Left colon (tissue), 2 donors: ENCODE measurements around the gene NMNAT2. TPM values are rescaled to one million over a fixed set of nuclear protein-coding genes. Genes with fewer than 3 reads are reported as not detected.
"Not testable (repeated sequence)": the region's sequence is repeated elsewhere in the genome, so short reads cannot be mapped to it uniquely, and the experiment has no call there.

Experiments
- ATAC-seq: fragments of 200-7000 bp; cut with Tn5 transposase; one replicate; pipeline ENCODE4 v1.9.1; 2020; ENCODE audit warnings: mild to moderate bottlenecking, moderate library complexity
- DNase-seq, 2 donors: peaks; one replicate each; pipeline ENCODE4 v3.0.0-alpha.2; 2020
- intact Hi-C, 2 donors: fragments of 100-400 bp; cut with DNase I in 1 of 2; cut with micrococcal nuclease in 1 of 2; formaldehyde crosslinking; loops; one replicate each; pipeline versions ENCODE4 v1.11.2 to v1.14.0; 2022; cut with DNase I, micrococcal nuclease
- total RNA-seq, 2 donors: library from RNA; stranded (reverse); fragmentation: NEBNext Ultra II Directional; extraction: Animal tissue kit (Norgen Biotek cat#: 25700); gene quantifications; one replicate each; pipeline ENCODE4 v1.2.1, GENCODE V29; 2021
- donor health status: DM: no; HTN: no; CAD: no.
- donor health status: DM: yes; HTN: yes; CAD: no.

NMNAT2 gene
- total RNA-seq, 2 donors from 2014 or later: 0.18 to 0.84 TPM

GRCh38 chr1:183249941-183250452 is 168.2 kb downstream of the NMNAT2 start:
- intact Hi-C loops: no loop called here
- DNase-seq (no peak), ATAC-seq (no peak)

GRCh38 chr1:183248989-183249691 is 169.0 kb downstream of the NMNAT2 start:
- DNase-seq (no peak), ATAC-seq (no peak)
- intact Hi-C loops: no loop called here

- DNase-seq (no peak), ATAC-seq (no peak)
- intact Hi-C loops: no loop called here
Observed at GRCh38 chr1:183247931-183248330, 170.2 kb downstream of the NMNAT2 start.

GRCh38 chr1:183247484-183247883 is 170.7 kb downstream of the NMNAT2 start:
- DNase-seq (no peak), ATAC-seq (no peak)
- intact Hi-C loops: no loop called here

GRCh38 chr1:183247066-183247465 is 171.1 kb downstream of the NMNAT2 start:
- ATAC-seq: no peak
- no peak for DNase-seq
- intact Hi-C loops: no loop called here

- ATAC-seq: no peak
- intact Hi-C loops: no loop called here
- no peak for DNase-seq
Observed at GRCh38 chr1:183246436-183246835, 171.7 kb downstream of the NMNAT2 start.

- ATAC-seq: no peak
Observed at GRCh38 chr1:183245357-183245756, 172.8 kb downstream of the NMNAT2 start.

GRCh38 chr1:183244466-183244865 is 173.7 kb downstream of the NMNAT2 start:
- ATAC-seq: no peak
- intact Hi-C loops: no loop called here

More at GRCh38 chr1:183245357-183245756, 172.8 kb downstream of the NMNAT2 start:
- DNase-seq: no peak
- intact Hi-C loops: no loop called here

GRCh38 chr1:183243161-183244050 is 174.8 kb downstream of the NMNAT2 start:
- intact Hi-C loops: no loop called here
- DNase-seq: peak in 1 of 2 donors; percentile 44
- ATAC-seq: no peak

More at GRCh38 chr1:183244466-183244865, 173.7 kb downstream of the NMNAT2 start:
- DNase-seq: peak; percentile 32 to 57

GRCh38 chr1:183242556-183242955 is 175.6 kb downstream of the NMNAT2 start:
- ATAC-seq (no peak), DNase-seq (no peak)
- intact Hi-C loops: no loop called here

GRCh38 chr1:183241471-183241870 is 176.7 kb downstream of the NMNAT2 start:
- intact Hi-C loops: no loop called here
- DNase-seq (no peak), ATAC-seq (no peak)

GRCh38 chr1:183240853-183241252 is 177.3 kb downstream of the NMNAT2 start:
- DNase-seq, ATAC-seq, intact Hi-C loops: not testable (repeated sequence)

- DNase-seq: no peak
- intact Hi-C loops: no loop called here
- ATAC-seq: no peak
Observed at GRCh38 chr1:183240526-183240825, 177.7 kb downstream of the NMNAT2 start.

GRCh38 chr1:183239793-183240525 is 178.2 kb downstream of the NMNAT2 start:
- no peak for ATAC-seq
- intact Hi-C loops: no loop called here
- no peak for DNase-seq

GRCh38 chr1:183239220-183239742 is 178.9 kb downstream of the NMNAT2 start:
- DNase-seq: no peak
- intact Hi-C loops: no loop called here
- no peak for ATAC-seq

GRCh38 chr1:183238071-183238470 is 180.1 kb downstream of the NMNAT2 start:
- intact Hi-C loops: no loop called here
- DNase-seq (no peak), ATAC-seq (no peak)

- intact Hi-C loops: no loop called here
- no peak for ATAC-seq
- no peak for DNase-seq
Observed at GRCh38 chr1:183237046-183237445, 181.1 kb downstream of the NMNAT2 start.

GRCh38 chr1:183236158-183236725 is 181.9 kb downstream of the NMNAT2 start:
- ATAC-seq: no peak
- no peak for DNase-seq
- intact Hi-C loops: no loop called here

GRCh38 chr1:183235503-183235902 is 182.7 kb downstream of the NMNAT2 start:
- DNase-seq (no peak), ATAC-seq (no peak)
- intact Hi-C loops: no loop called here
